Stomach smooth muscle (tissue), 2 donors: ENCODE results near the gene RAB17.

Experiments
- H3K27ac ChIP-seq: one replicate; pipeline ENCODE4 v1.7.0; 2013; ENCODE audit warnings: mild to moderate bottlenecking, low read length, inconsistent platforms
- H3K27me3 ChIP-seq, 2 donors: one replicate each; pipeline ENCODE4 v1.7.0; 2013; ENCODE audit warnings: low read length in 2 of 2; ENCODE audit not compliant: insufficient read depth in 2 of 2, control insufficient read depth in 1 of 2
- H3K36me3 ChIP-seq, 2 donors: one replicate each; pipeline ENCODE4 v1.7.0; 2013; ENCODE audit warnings: low read length in 2 of 2; ENCODE audit not compliant: control insufficient read depth in 2 of 2, insufficient read depth in 2 of 2
- H3K4me1 ChIP-seq: one replicate; pipeline ENCODE4 v1.7.0; 2013; ENCODE audit warnings: low read length; ENCODE audit not compliant: control insufficient read depth, insufficient read depth
- H3K4me3 ChIP-seq, 2 donors: one replicate each; pipeline ENCODE4 v1.7.0; 2013; ENCODE audit warnings: low read length in 2 of 2
- H3K9ac ChIP-seq, 2 donors: one replicate each; pipeline ENCODE4 v1.7.0; 2013; ENCODE audit warnings: low read length in 2 of 2, mild to moderate bottlenecking in 1 of 2
- H3K9me3 ChIP-seq, 2 donors: one replicate each; pipeline ENCODE4 v1.7.0; 2013; ENCODE audit warnings: low read length in 2 of 2; ENCODE audit not compliant: control insufficient read depth in 2 of 2
- donor health status: healthy.
- donor health status: Pancreatic carcinoma.

RAB17 gene

GRCh38 chr2:237541243-237541642 lies 49.3 kb downstream of the RAB17 start:
- H3K4me3 ChIP-seq: no peak overlapping the region
- H3K36me3 ChIP-seq: no peaks in the 10 kb centered on the region
- peaks cover 10% of the 10 kb centered on the region for H3K4me1 ChIP-seq
- no peak overlapping the region for H3K9ac ChIP-seq
- no peaks in the 10 kb centered on the region for H3K9me3 ChIP-seq
- H3K27ac ChIP-seq: no peak overlapping the region
- no peaks in the 10 kb centered on the region for H3K27me3 ChIP-seq

DNA sequence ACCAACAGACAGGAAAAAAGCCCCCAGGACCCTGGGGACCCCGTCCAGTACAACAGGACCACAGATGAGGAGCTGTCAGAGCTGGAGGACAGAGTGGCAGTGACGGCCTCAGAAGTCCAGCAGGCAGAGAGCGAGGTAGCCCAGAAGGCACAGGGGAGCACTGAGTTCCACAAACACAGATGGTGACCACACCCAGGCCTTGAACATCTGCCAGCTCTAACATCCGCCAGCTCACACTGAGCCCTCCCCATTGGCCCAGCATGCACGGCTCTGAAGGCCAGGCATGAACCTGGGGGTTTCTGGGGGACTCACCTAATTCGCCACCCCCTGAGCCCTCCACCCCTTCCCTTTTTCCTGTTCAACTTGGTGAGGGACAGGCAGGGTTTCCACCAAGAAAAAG lies 49.7 kb downstream of the RAB17 start:
- Histone ChIP-seq H3K27me3 (no peaks in the 10 kb centered on the region), H3K9me3 (no peaks in the 10 kb centered on the region), H3K4me3 (no peak overlapping the region), H3K27ac (no peak overlapping the region), H3K36me3 (no peaks in the 10 kb centered on the region), H3K4me1 (peaks cover 10% of the 10 kb centered on the region), H3K9ac (no peak overlapping the region)

DNA sequence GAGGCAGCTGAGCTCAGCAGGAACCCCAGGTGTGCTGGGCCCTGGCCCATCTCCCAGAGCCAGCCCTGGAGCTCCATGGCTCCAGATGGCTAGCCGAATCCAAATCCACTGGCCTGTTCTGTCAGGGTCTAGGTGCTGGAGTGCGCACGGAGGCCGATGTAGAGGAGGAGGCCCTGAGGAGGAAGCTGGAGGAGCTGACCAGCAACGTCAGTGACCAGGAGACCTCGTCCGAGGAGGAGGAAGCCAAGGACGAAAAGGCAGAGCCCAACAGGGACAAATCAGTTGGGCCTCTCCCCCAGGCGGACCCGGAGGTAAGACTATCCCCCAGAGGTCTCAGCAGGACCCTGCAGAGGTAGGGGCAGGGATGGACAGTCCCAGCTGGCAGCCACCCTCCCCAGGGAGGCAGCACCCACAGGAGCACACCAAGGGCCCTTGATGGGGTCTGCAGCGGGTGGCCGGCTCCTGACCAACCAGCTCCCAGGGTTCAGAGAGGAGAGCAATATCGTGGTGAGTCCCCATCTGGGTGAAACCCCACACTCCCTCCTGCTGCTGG lies 50.2 kb downstream of the RAB17 start:
- H3K9ac ChIP-seq: no peak overlapping the region
- no peak overlapping the region for H3K4me3 ChIP-seq
- no peaks in the 10 kb centered on the region for H3K27me3 ChIP-seq
- H3K4me1 ChIP-seq: peaks cover 10% of the 10 kb centered on the region
- no peaks in the 10 kb centered on the region for H3K9me3 ChIP-seq
- H3K36me3 ChIP-seq: no peaks in the 10 kb centered on the region
- no peak overlapping the region for H3K27ac ChIP-seq

DNA sequence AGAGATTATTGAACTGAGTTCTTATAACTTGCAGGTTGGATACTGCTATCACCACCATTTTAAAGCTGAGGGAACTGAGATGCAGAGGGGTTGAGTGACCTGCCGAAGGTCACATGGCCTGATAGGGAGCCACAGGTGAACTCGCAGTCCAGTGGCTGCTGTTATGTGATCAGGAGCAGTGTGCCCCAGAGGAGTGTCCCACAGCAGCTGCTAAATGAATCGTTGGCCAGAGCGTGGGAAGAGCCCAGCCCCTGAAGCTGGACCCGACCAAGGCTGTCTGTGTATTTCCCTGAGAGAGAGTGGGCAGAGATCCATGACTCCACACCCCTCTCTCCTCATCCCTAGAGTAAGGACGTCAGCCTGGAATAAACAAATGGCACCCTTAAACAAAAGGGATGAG lies 50.9 kb downstream of the RAB17 start:
- Histone ChIP-seq H3K4me1 (peaks cover 10% of the 10 kb centered on the region), H3K9me3 (no peaks in the 10 kb centered on the region), H3K27ac (no peak overlapping the region), H3K36me3 (no peaks in the 10 kb centered on the region), H3K9ac (no peak overlapping the region), H3K27me3 (no peaks in the 10 kb centered on the region), H3K4me3 (no peak overlapping the region)

DNA sequence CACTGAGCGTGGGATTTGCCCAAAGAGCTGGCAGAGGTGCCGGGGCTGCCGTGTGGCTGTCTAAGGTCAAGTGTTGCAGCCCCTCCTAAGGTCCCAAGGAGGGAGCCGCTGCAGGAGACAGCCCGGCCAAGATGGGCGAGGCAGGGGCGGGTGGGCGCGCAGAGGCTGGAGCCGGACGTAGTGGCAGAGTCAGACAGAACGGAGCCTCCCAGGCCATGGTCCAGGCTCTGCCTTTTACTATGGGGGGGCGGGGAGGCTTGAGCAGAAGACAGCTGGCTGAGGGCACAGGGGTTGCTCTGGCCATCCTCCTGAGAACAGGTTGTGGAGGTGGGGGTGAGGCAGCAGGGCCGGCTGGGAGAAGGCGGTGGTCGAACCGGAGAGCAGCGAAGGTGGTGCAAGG lies 51.6 kb downstream of the RAB17 start:
- Histone ChIP-seq H3K27ac (no peak overlapping the region), H3K36me3 (no peaks in the 10 kb centered on the region), H3K4me1 (peaks cover 10% of the 10 kb centered on the region), H3K9ac (no peak overlapping the region), H3K4me3 (no peak overlapping the region), H3K27me3 (no peaks in the 10 kb centered on the region), H3K9me3 (no peaks in the 10 kb centered on the region)

- H3K27ac ChIP-seq: no peak overlapping the region
Measured at GRCh38 chr2:237538001-237538720, 52.4 kb downstream of the RAB17 start.

GRCh38 chr2:237536617-237537016 lies 53.9 kb downstream of the RAB17 start:
- Histone ChIP-seq H3K4me3 (no peak overlapping the region), H3K9ac (no peak overlapping the region), H3K27me3 (no peaks in the 10 kb centered on the region), H3K27ac (no peak overlapping the region), H3K9me3 (no peaks in the 10 kb centered on the region), H3K4me1 (peaks cover 10% of the 10 kb centered on the region), H3K36me3 (no peaks in the 10 kb centered on the region)

More at GRCh38 chr2:237538001-237538720, 52.4 kb downstream of the RAB17 start:
- Histone ChIP-seq H3K4me3 (no peak overlapping the region), H3K4me1 (peaks cover 10% of the 10 kb centered on the region), H3K9ac (no peak overlapping the region), H3K9me3 (no peaks in the 10 kb centered on the region), H3K27me3 (no peaks in the 10 kb centered on the region), H3K36me3 (no peaks in the 10 kb centered on the region)

- H3K27me3 ChIP-seq: no peaks in the 10 kb centered on the region
- peaks cover 10% of the 10 kb centered on the region for H3K4me1 ChIP-seq
- H3K9me3 ChIP-seq: no peaks in the 10 kb centered on the region
- no peak overlapping the region for H3K9ac ChIP-seq
- H3K27ac ChIP-seq: no peak overlapping the region
- no peak overlapping the region for H3K4me3 ChIP-seq
- H3K36me3 ChIP-seq: no peaks in the 10 kb centered on the region
Measured at GRCh38 chr2:237536083-237536415, 54.5 kb downstream of the RAB17 start.

DNA sequence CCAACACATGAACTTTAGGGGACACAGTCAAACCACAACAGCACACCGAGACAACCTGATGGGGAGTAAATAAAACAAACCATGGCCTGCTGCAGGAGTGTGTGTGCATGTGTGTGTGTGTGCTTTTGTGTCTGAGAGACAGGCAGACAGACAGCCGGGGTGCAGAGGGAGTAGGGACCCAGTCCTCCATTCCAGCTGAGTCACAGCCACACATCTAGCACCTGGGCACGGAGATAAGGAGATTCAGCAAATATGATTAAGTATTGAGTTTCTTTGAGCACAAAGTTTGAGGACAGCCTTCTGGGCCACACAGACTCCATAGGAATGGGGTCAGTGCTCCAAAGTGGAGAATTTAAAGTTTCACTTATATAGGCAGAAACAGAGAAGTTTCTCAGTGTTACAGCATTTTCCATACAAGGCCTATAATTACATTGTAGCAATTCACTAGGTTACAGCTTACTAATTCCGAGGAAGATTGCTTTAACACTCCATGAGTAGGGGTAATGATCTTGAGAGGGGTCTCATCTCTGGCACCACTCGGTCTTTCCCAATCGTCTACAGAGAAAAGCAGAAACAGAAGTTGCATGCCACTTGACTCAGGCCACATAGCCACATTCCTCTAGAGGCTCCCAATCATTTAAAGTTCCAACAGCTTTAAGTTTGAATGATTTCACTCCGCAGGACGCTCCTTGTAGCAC lies 55.0 kb downstream of the RAB17 start:
- H3K27me3 ChIP-seq: no peaks in the 10 kb centered on the region
- no peak overlapping the region for H3K9ac ChIP-seq
- no peaks in the 10 kb centered on the region for H3K9me3 ChIP-seq
- H3K27ac ChIP-seq: no peak overlapping the region
- H3K4me1 ChIP-seq: peaks cover 5% of the 10 kb centered on the region
- H3K4me3 ChIP-seq: no peak overlapping the region
- H3K36me3 ChIP-seq: no peaks in the 10 kb centered on the region

- no peaks in the 10 kb centered on the region for H3K36me3 ChIP-seq
- no peak overlapping the region for H3K27ac ChIP-seq
- no peaks in the 10 kb centered on the region for H3K27me3 ChIP-seq
- H3K4me3 ChIP-seq: no peak overlapping the region
- no peak overlapping the region for H3K9ac ChIP-seq
- H3K4me1 ChIP-seq: no peaks in the 10 kb centered on the region
- H3K9me3 ChIP-seq: no peaks in the 10 kb centered on the region
Measured at GRCh38 chr2:237534380-237534779, 56.2 kb downstream of the RAB17 start.

DNA sequence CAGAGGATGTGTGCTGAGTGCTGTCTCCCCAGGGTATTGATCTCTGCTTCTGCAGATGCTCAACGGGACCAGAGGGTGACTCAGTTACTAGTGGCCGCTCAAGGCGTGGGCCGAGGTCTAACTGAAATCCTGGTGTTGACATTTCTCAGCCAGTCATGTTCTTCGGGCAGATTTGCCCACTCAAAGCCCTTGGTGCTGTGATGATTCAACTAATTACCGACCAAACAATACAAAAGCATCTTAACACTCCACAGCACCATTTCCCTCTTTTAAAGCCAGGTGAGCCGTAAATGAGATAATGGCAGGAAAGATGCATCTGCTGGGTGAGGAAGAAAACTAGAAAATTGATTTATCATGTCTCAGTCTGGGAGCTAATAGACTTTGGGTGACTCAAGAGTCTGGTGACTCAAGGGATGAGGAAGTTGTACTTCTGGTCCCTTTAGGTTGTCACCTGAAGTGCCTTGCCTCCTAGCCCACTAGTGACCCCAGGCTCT lies 56.8 kb downstream of the RAB17 start:
- H3K9ac ChIP-seq: no peak overlapping the region
- H3K9me3 ChIP-seq: no peaks in the 10 kb centered on the region
- H3K27me3 ChIP-seq: no peaks in the 10 kb centered on the region
- H3K4me3 ChIP-seq: no peak overlapping the region
- no peaks in the 10 kb centered on the region for H3K36me3 ChIP-seq
- H3K27ac ChIP-seq: no peak overlapping the region
- H3K4me1 ChIP-seq: no peaks in the 10 kb centered on the region
